Measurements from ENCODE around the gene ZIC3. TPM values are rescaled to one million over a fixed set of nuclear protein-coding genes. Genes with fewer than 3 reads are reported as not detected.
A peak's percentile ranks its signal among the peaks of the same experiment; 100 is the strongest.

The ZIC3 gene
- total RNA-seq, 1 experiment from 2014 or later, result 126 TPM

GRCh38 chrX:137549851-137550664 lies 15.9 kb upstream of the ZIC3 start:
- DNase-seq, result peak; percentile 57
- H4K20me1 ChIP-seq (ENCODE audit: control insufficient read depth, insufficient read depth, insufficient read length), result no peaks in the 10 kb centered on the region
- Mint-ChIP-seq H3K27me3 (ENCODE audit: low read depth) (peaks cover 39% of the 10 kb centered on the region), H3K36me3 (ENCODE audit: insufficient read depth in 1 of 3, low read depth in 3 of 3) (peaks cover 0 to 4% (median 0%) of the 10 kb centered on the region in 3 experiments; a peak in 3 of 7 replicates), H3K4me1 (peaks cover 14 to 31% of the 10 kb centered on the region in 2 experiments), H3K27ac (peak overlapping the region in 2 of 3 experiments; percentile 16 to 59; a peak in 2 of 7 replicates), H3K9me3 (peaks cover 0 to 51% of the 10 kb centered on the region in 2 experiments; a peak in 2 of 5 replicates), H3K4me3 (peak overlapping the region; percentile 46 to 82)
- H3K23me2 ChIP-seq (ENCODE audit: insufficient read length, low read depth, low read length, poor library complexity, severe bottlenecking), result peaks cover 32% of the 10 kb centered on the region
- H3K79me2 ChIP-seq (ENCODE audit: insufficient read depth, low read length), result no peaks in the 10 kb centered on the region
- H2AK5ac ChIP-seq (ENCODE audit: insufficient read length, low read length), result no peak overlapping the region
- no peak overlapping the region for H3K18ac ChIP-seq (ENCODE audit: insufficient read length, low read depth, low read length)
- no CpG with 5 or more reads among the region's 58 CpGs for WGBS (ENCODE audit: extremely low coverage, insufficient read length, low lambda C conversion rate)
- H2BK20ac ChIP-seq (ENCODE audit: low read depth, low read length, poor library complexity, severe bottlenecking), result no peak overlapping the region
- peak overlapping the region; percentile 75; the same call in 1 of the 2 replicates for H3K14ac ChIP-seq (ENCODE audit: insufficient read depth, low read length)
- H4K8ac ChIP-seq (replicated peaks; ENCODE audit: insufficient read length, low read depth, low read length), result no peak overlapping the region
- no peak for TF ChIP-seq CTCF (conservative IDR thresholded peaks at IDR 0.05)
- H4K5ac ChIP-seq (ENCODE audit: insufficient read length, low read depth, low read length), result no peak overlapping the region
- no peak overlapping the region for H4K91ac ChIP-seq (ENCODE audit: insufficient read length, low read depth, low read length)
- no peak overlapping the region for H3K56ac ChIP-seq (ENCODE audit: insufficient read length, low read depth, low read length)
- no peaks in the 10 kb centered on the region for H3K79me1 ChIP-seq (ENCODE audit: insufficient read depth, low read depth, low read length, poor library complexity, severe bottlenecking)
- no peak overlapping the region for H3K4ac ChIP-seq (ENCODE audit: low read depth, low read length)
- H3T11ph ChIP-seq (ENCODE audit: low read length), result no peak overlapping the region
- H2BK12ac ChIP-seq (ENCODE audit: insufficient read length, low read depth, low read length), result no peak overlapping the region
- H2AFZ ChIP-seq (ENCODE audit: low read length), result no peak overlapping the region
- H3K9ac ChIP-seq (ENCODE audit: extremely low read depth, insufficient read length, low read length), result no peak overlapping the region
- peaks cover 12% of the 10 kb centered on the region; the same call in 1 of the 2 replicates for H3K4me1 ChIP-seq (ENCODE audit: insufficient read depth, low read length)
- no peak overlapping the region for H3K27ac ChIP-seq (ENCODE audit: insufficient read length, low read depth, low read length)
- no peak overlapping the region; the same call in 1 of the 2 replicates for H2BK15ac ChIP-seq (ENCODE audit: low read depth, low read length)
- no peak overlapping the region for H2BK5ac ChIP-seq (ENCODE audit: insufficient read length, low read length)
- H3K23ac ChIP-seq (ENCODE audit: insufficient read length, low read depth, low read length), result no peak overlapping the region
- H3K27me3 ChIP-seq (ENCODE audit: insufficient read depth, low read length), result peaks cover 42% of the 10 kb centered on the region
- no peaks in the 10 kb centered on the region for H3K9me3 ChIP-seq (ENCODE audit: control insufficient read depth, low read depth, low read length)
- H2BK120ac ChIP-seq (ENCODE audit: low read depth, low read length, poor library complexity, severe bottlenecking), result no peak overlapping the region
- H3K4me2 ChIP-seq (ENCODE audit: insufficient read depth, insufficient read length, low read length), result peak overlapping the region; percentile 83

All from H9 (cell line).